ENCODE measurements around the gene PIGU. TPM values are rescaled to one million over a fixed set of nuclear protein-coding genes. Genes with fewer than 3 reads are reported as not detected.

Gene PIGU
- total and polyA plus RNA-seq, 2 of the 13 experiments (the other 11 are each of a cell fraction or from before 2014, with no cell fraction given): 45.5 to 231 TPM

DNA sequence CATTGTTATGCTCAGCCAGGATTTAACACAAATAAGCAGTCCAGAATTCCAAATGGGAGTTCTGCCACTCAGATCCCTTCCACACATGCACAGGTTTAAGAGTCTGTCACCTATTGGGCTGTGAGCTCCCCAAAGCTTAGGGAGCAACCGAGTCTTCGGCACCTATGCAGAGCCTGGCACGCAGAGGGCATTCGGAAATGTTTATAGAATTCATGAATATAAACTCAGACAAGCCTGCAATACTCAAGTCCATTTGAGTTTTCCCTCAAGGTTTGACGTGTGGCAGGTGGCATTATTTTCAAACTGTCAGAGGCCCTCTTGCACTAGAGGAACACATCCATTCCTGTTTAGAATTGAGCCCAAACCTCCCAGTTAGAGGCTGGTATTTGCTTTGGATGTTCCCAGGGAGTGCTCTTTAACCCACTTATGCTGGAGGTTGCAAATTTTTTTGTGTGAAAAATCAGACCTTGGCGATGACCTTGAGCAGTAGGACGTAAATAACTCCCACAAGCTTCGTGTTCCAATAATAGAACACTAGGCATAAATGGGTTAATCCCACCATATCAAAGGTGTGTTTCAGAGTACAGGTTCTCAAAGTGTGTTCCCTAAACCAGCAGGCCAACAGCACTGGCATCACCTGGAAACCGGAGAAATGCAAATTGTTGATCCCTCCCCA lies 90.3 kb downstream of the PIGU start (continued):
- TF ChIP-seq KDM5A (IDR thresholded peaks at IDR 0.05; ENCODE audit: borderline replicate concordance, low read length) (no peak), ZNF652 (CRISPR knock-in tag; IDR thresholded peaks at IDR 0.05; ENCODE audit: borderline replicate concordance, low read depth) (peak; percentile 89), BRD4 (CRISPR knock-in tag; IDR thresholded peaks at IDR 0.05) (no peak), ZNF441 (CRISPR knock-in tag; IDR thresholded peaks at IDR 0.05; ENCODE audit: borderline replicate concordance) (no peak), ZNF264 (CRISPR knock-in tag; IDR thresholded peaks at IDR 0.05) (no peak), U2AF1 (optimal IDR thresholded peaks at IDR 0.05; ENCODE audit: low read depth, low read length) (no peak), KMT2B (CRISPR knock-in tag; IDR thresholded peaks at IDR 0.05) (no peak), ZNF460 (CRISPR knock-in tag; IDR thresholded peaks at IDR 0.05; ENCODE audit: borderline replicate concordance) (no peak), HNF4A (CRISPR knock-in tag; IDR thresholded peaks at IDR 0.05) (peak; percentile 43; the same call in 1 of the 2 replicates), FLYWCH1 (CRISPR knock-in tag; IDR thresholded peaks at IDR 0.05) (0 out of 2 replicates have a peak, but pooled peaks have one; percentile 58), MED1 (CRISPR knock-in tag; IDR thresholded peaks at IDR 0.05) (peak; percentile 60; the same call in 1 of the 2 replicates), EHMT2 (IDR thresholded peaks at IDR 0.05; ENCODE audit: borderline replicate concordance, low read depth, low read length) (no peak), ZSCAN29 (CRISPR knock-in tag; conservative IDR thresholded peaks at IDR 0.05) (no peak), NFRKB (IDR thresholded peaks at IDR 0.05) (no peak), ZNF501 (CRISPR knock-in tag; IDR thresholded peaks at IDR 0.05) (peak; percentile 70; the same call in 1 of the 2 replicates), ISL2 (CRISPR knock-in tag; IDR thresholded peaks at IDR 0.05) (no peak), ETV6 (CRISPR knock-in tag; conservative IDR thresholded peaks at IDR 0.05) (no peak), SOX6 (IDR thresholded peaks at IDR 0.05) (no peak), SOX6 (CRISPR knock-in tag; IDR thresholded peaks at IDR 0.05) (peak; percentile 51; the same call in 1 of the 2 replicates), KLF15 (CRISPR knock-in tag; IDR thresholded peaks at IDR 0.05; ENCODE audit: borderline replicate concordance) (no peak), ESRRA (CRISPR knock-in tag; IDR thresholded peaks at IDR 0.05; ENCODE audit: low read depth) (peak; percentile 75), ZNF792 (CRISPR knock-in tag; IDR thresholded peaks at IDR 0.05) (no peak), ZBTB42 (CRISPR knock-in tag; IDR thresholded peaks at IDR 0.05) (no peak)
- TF ChIP-seq, protein P1, sequence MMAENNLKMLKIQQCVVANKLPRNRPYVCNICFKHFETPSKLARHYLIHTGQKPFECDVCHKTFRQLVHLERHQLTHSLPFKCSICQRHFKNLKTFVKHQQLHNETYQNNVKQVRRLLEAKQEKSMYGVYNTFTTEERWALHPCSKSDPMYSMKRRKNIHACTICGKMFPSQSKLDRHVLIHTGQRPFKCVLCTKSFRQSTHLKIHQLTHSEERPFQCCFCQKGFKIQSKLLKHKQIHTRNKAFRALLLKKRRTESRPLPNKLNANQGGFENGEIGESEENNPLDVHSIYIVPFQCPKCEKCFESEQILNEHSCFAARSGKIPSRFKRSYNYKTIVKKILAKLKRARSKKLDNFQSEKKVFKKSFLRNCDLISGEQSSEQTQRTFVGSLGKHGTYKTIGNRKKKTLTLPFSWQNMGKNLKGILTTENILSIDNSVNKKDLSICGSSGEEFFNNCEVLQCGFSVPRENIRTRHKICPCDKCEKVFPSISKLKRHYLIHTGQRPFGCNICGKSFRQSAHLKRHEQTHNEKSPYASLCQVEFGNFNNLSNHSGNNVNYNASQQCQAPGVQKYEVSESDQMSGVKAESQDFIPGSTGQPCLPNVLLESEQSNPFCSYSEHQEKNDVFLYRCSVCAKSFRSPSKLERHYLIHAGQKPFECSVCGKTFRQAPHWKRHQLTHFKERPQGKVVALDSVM (CRISPR knock-in tag; IDR thresholded peaks at IDR 0.05): peak; percentile 67
- TF ChIP-seq, protein P2, sequence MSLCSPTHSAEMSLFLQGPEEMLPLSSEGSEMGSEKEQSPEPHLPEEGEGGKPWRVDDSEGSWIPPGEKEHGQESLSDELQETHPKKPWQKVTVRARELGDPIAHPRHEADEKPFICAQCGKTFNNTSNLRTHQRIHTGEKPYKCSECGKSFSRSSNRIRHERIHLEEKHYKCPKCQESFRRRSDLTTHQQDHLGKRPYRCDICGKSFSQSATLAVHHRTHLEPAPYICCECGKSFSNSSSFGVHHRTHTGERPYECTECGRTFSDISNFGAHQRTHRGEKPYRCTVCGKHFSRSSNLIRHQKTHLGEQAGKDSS (CRISPR knock-in tag; IDR thresholded peaks at IDR 0.05; ENCODE audit: borderline replicate concordance, low read depth): 0 out of 2 replicates have a peak, but pooled peaks have one; percentile 29
- TF ChIP-seq, protein P3, sequence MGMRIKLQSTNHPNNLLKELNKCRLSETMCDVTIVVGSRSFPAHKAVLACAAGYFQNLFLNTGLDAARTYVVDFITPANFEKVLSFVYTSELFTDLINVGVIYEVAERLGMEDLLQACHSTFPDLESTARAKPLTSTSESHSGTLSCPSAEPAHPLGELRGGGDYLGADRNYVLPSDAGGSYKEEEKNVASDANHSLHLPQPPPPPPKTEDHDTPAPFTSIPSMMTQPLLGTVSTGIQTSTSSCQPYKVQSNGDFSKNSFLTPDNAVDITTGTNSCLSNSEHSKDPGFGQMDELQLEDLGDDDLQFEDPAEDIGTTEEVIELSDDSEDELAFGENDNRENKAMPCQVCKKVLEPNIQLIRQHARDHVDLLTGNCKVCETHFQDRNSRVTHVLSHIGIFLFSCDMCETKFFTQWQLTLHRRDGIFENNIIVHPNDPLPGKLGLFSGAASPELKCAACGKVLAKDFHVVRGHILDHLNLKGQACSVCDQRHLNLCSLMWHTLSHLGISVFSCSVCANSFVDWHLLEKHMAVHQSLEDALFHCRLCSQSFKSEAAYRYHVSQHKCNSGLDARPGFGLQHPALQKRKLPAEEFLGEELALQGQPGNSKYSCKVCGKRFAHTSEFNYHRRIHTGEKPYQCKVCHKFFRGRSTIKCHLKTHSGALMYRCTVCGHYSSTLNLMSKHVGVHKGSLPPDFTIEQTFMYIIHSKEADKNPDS (CRISPR knock-in tag; IDR thresholded peaks at IDR 0.05): no peak
- TF ChIP-seq, protein P4, sequence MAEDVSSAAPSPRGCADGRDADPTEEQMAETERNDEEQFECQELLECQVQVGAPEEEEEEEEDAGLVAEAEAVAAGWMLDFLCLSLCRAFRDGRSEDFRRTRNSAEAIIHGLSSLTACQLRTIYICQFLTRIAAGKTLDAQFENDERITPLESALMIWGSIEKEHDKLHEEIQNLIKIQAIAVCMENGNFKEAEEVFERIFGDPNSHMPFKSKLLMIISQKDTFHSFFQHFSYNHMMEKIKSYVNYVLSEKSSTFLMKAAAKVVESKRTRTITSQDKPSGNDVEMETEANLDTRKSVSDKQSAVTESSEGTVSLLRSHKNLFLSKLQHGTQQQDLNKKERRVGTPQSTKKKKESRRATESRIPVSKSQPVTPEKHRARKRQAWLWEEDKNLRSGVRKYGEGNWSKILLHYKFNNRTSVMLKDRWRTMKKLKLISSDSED (CRISPR knock-in tag; IDR thresholded peaks at IDR 0.05): no peak
